ENCODE measurements around the gene PLCH1.

PLCH1 gene

GRCh38 chr3:155683344-155683720 lies 61.5 kb downstream of the PLCH1 start:
- H3K27me3 ChIP-seq = no peaks in the 10 kb centered on the region; the same call in 1 of the 2 replicates
- no peaks in the 10 kb centered on the region for H3K36me3 ChIP-seq
- no peak for DNase-seq
- no peak overlapping the region for H3K4me3 ChIP-seq (ENCODE audit: low read depth, low read length)
- H3K4me1 ChIP-seq = no peaks in the 10 kb centered on the region
- H3K9me3 ChIP-seq = no peaks in the 10 kb centered on the region
- no peak for TF ChIP-seq CTCF (IDR thresholded peaks at IDR 0.05; ENCODE audit: low read depth, low read length)

- no peaks in the 10 kb centered on the region for H3K4me1 ChIP-seq
- H3K36me3 ChIP-seq = no peaks in the 10 kb centered on the region
- H3K9me3 ChIP-seq = no peaks in the 10 kb centered on the region
- H3K4me3 ChIP-seq (ENCODE audit: low read depth, low read length) = no peak overlapping the region
- H3K27me3 ChIP-seq = no peaks in the 10 kb centered on the region; the same call in 1 of the 2 replicates
- TF ChIP-seq CTCF (IDR thresholded peaks at IDR 0.05; ENCODE audit: low read depth, low read length) = no peak
- DNase-seq = no peak
Measured at GRCh38 chr3:155682426-155683343, 62.2 kb downstream of the PLCH1 start.

DNA sequence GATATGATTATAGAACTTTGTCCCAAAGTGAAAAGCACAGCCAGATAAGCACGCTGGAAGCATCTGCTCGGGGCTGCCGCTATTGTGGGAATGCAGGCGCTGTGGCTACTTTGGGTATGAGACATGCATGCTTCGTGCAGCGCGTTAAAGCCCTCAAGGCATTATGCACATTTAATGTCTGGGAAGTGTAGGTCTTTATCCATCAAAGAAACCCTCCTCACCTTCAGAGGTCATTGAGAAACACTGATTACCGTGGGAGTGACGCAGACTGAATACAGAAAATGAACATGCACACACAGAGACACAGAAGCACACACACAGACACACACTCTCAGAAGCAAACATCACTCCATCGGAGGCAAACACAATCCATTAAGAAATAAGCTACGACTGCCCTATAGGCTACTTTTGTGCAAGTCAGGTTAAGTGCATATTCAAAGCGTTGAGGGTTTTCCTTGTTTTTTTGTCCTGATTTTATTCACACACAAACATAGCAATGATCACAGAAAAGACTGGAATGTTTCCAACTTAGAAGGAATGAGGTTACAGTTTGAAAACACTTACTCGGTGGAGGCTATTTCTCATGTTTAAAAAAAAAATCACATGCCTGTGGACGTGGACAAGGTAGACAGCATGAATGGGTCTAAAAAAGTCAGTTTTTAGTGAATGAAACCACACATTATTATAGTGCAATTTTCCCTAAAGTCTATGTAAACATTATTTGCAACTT lies 68.5 kb downstream of the PLCH1 start:
- no peaks in the 10 kb centered on the region for H3K9me3 ChIP-seq
- peak; percentile 11 for DNase-seq
- H3K4me1 ChIP-seq = no peaks in the 10 kb centered on the region
- no peaks in the 10 kb centered on the region for H3K36me3 ChIP-seq
- peaks cover 3% of the 10 kb centered on the region; the same call in 1 of the 2 replicates for H3K27me3 ChIP-seq
- H3K4me3 ChIP-seq (ENCODE audit: low read depth, low read length) = no peak overlapping the region
- TF ChIP-seq CTCF (IDR thresholded peaks at IDR 0.05; ENCODE audit: low read depth, low read length) = no peak

GRCh38 chr3:155675094-155675493 lies 69.8 kb downstream of the PLCH1 start:
- DNase-seq = no peak
- Histone ChIP-seq H3K4me3 (ENCODE audit: low read depth, low read length) (no peak overlapping the region), H3K36me3 (no peaks in the 10 kb centered on the region), H3K4me1 (no peaks in the 10 kb centered on the region), H3K27me3 (peaks cover 5% of the 10 kb centered on the region; the same call in 1 of the 2 replicates), H3K9me3 (no peaks in the 10 kb centered on the region)
- TF ChIP-seq CTCF (IDR thresholded peaks at IDR 0.05; ENCODE audit: low read depth, low read length) = no peak

- TF ChIP-seq CTCF (IDR thresholded peaks at IDR 0.05; ENCODE audit: low read depth, low read length) = no peak
- no peaks in the 10 kb centered on the region for H3K9me3 ChIP-seq
- peaks cover 8% of the 10 kb centered on the region; the same call in 1 of the 2 replicates for H3K27me3 ChIP-seq
- no peaks in the 10 kb centered on the region for H3K36me3 ChIP-seq
- no peak overlapping the region for H3K4me3 ChIP-seq (ENCODE audit: low read depth, low read length)
- no peak for DNase-seq
- H3K4me1 ChIP-seq = no peaks in the 10 kb centered on the region
Measured at GRCh38 chr3:155673421-155673820, 71.5 kb downstream of the PLCH1 start.

Data from BE2C (cell line).